Spleen (tissue), 7 donors: ENCODE measurements around the gene RAB11A.

Experiments
- POLR2A ChIP-seq, 3 donors: fragments of 450-650 bp; IDR thresholded peaks; one replicate each; pipeline ENCODE4 v1.5.1; 2017; ENCODE audit warnings: antibody characterized with exemption in 3 of 3, mild to moderate bottlenecking in 1 of 3
- POLR2AphosphoS5 ChIP-seq, 3 donors: sonication (generic); formaldehyde crosslinking; IDR thresholded peaks; one replicate each; pipeline ENCODE4 v1.5.1; 2017; ENCODE audit warnings: antibody characterized with exemption in 3 of 3
- TF ChIP-seq, protein P1 (sequence below), 11 experiments: fragments of 200-600 bp in 7 of 11; fragments of 450-650 bp in 4 of 11; sonication (generic) in 4 of 11; IDR thresholded peaks in 8 of 11; conservative IDR thresholded peaks in 3 of 11; 1 replicate in 7 of 11; 2 replicates in 4 of 11; pipeline versions ENCODE4 v1.4.0 to v1.8.0; 2016 to 2021; ENCODE audit warnings: antibody characterized with exemption in 11 of 11, inconsistent platforms in 4 of 11, mild to moderate bottlenecking in 1 of 11
- donor health status: DM: no; HTN: no; CAD: no; lungs with moderate emphysema.
- donor health status: DM: no; HTN: no; CAD: no.
- donor health status: DM: no; HTN: no; CAD: no.

DNA sequence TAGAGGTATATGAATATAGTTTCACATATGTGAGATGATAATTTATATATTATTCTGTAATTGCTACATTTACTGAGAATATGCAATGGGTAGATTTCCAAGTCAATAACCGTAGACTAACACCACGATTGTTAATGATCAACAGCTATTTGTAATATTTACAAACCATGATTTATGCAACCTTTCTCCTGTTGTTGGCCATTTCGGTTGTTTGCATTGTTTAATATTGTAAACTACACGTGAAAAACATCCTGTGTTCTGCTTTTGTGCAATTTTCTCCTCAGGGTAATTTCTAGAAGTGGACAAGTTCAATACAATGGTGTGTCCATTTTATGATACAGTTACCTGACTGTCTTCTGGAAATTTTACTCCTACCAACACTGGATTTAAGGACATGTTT lies 29.3 kb upstream of the RAB11A start:
- TF ChIP-seq POLR2A (IDR thresholded peaks at IDR 0.05) (no peak), POLR2AphosphoS5 (IDR thresholded peaks at IDR 0.05) (no peak)
- TF ChIP-seq, protein P1, sequence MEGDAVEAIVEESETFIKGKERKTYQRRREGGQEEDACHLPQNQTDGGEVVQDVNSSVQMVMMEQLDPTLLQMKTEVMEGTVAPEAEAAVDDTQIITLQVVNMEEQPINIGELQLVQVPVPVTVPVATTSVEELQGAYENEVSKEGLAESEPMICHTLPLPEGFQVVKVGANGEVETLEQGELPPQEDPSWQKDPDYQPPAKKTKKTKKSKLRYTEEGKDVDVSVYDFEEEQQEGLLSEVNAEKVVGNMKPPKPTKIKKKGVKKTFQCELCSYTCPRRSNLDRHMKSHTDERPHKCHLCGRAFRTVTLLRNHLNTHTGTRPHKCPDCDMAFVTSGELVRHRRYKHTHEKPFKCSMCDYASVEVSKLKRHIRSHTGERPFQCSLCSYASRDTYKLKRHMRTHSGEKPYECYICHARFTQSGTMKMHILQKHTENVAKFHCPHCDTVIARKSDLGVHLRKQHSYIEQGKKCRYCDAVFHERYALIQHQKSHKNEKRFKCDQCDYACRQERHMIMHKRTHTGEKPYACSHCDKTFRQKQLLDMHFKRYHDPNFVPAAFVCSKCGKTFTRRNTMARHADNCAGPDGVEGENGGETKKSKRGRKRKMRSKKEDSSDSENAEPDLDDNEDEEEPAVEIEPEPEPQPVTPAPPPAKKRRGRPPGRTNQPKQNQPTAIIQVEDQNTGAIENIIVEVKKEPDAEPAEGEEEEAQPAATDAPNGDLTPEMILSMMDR (IDR thresholded peaks at IDR 0.05 in 8 of 11, conservative IDR thresholded peaks at IDR 0.05 in 3 of 11), result no peak
